ENCODE results near the gene ZP2.
"Not testable (repeated sequence)": the region's sequence is repeated elsewhere in the genome, so short reads cannot be mapped to it uniquely, and the experiment has no call there.

ZP2 gene

DNA sequence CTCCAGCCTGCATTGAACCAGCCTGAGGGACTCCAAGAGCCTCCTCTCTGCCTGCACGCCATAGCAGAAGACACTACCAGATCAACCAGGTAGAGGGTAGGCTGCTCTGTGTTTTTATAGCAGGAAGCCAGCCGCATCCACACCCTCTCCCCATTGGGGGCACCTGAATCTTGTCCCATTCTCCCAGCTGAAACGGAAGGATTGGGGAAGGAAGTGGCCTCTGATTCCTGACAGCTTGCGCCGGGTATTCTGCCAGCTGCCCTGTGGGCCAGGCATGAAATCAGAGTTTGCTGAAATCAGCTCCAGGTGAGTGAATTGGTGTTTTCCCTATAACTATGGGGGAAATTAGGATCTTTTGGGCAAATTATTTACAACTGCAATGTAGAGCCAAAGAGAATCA, at the start of gene ZP2:
Gene ZP2, minus strand, starts transcription at position 89 of the 400 bp plus-strand sequence. Its CDS starts 27 bp downstream, at position 62.
- CTCF ChIA-PET: interaction anchor here (1.9 kb wide), 1 partner anchor 23 kb away, joined by 5 read pairs; no protein-coding TSS in a partner anchor
- POLR2A ChIA-PET: no interaction called here
- no peak for DNase-seq (ENCODE audit: extremely low spot score)
- TF ChIP-seq, protein P1, sequence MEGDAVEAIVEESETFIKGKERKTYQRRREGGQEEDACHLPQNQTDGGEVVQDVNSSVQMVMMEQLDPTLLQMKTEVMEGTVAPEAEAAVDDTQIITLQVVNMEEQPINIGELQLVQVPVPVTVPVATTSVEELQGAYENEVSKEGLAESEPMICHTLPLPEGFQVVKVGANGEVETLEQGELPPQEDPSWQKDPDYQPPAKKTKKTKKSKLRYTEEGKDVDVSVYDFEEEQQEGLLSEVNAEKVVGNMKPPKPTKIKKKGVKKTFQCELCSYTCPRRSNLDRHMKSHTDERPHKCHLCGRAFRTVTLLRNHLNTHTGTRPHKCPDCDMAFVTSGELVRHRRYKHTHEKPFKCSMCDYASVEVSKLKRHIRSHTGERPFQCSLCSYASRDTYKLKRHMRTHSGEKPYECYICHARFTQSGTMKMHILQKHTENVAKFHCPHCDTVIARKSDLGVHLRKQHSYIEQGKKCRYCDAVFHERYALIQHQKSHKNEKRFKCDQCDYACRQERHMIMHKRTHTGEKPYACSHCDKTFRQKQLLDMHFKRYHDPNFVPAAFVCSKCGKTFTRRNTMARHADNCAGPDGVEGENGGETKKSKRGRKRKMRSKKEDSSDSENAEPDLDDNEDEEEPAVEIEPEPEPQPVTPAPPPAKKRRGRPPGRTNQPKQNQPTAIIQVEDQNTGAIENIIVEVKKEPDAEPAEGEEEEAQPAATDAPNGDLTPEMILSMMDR (IDR thresholded peaks at IDR 0.05; ENCODE audit: control extremely low read depth, extremely low read depth, low read depth, missing control alignments): no peak

DNA sequence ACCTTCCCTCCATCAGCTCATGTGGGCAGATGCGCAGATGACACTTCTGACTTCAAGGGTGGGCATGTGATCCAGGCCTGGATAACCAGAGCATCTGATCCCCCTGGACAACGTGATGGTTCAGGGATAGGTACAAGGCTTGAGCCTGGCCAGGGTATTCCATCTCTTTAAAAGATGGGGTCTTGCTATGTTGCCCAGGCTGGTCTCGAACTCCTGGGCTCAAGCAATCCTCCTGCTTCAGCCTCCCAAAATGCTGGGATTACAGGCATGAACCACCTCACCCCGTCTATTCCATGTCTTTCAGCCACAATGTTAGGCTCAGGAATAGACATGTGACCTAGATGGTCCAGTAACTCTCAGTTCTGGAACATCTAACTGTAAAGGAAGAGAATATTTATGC, 45.9 kb upstream of the ZP2 start:
- DNase-seq (ENCODE audit: extremely low spot score): no peak
- TF ChIP-seq, protein P1 (IDR thresholded peaks at IDR 0.05; ENCODE audit: control extremely low read depth, extremely low read depth, low read depth, missing control alignments): no peak
- POLR2A ChIA-PET: no interaction called here
- CTCF ChIA-PET: no interaction called here

DNA sequence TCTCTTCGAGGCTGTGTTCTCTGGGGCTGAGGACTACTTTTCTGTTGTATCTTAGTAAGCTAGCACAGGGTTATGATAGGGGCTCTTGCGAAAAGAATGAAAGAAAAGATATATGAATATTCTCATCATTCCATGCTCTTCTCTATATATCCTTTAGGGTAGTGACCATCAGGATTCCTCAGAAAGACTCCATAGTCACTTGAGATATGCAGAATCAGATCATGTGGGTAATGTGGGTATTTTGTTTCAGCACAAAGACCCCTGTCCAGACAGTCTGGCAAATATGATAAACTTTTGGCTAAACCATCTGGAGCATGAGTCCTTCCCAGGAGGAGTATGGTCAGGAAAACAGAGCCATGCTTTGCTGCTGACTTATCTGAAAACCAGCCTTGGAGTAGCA, 45.3 kb upstream of the ZP2 start:
- ChIA-PET POLR2A (no interaction called here), CTCF (no interaction called here)
- TF ChIP-seq, protein P1 (IDR thresholded peaks at IDR 0.05; ENCODE audit: control extremely low read depth, extremely low read depth, low read depth, missing control alignments): no peak
- no peak for DNase-seq (ENCODE audit: extremely low spot score)

DNA sequence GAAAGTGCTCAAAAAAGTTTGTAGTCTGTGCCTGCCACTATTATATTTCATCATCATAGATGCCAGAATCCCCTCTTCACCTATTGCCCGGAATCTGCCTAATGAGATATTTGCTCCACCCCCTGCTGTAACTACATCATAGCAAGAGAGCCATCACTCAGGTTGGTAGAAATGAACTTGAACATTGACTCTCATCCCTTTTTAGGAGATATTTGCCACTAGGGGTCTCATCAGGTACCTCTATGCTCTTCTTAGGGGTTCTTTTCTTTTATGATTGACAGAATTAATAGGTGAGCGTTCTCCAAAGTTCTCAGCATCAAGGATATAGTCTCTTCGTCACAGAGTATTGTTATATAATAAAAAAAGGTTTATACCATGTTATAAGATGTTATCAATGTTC, 42.1 kb upstream of the ZP2 start:
- POLR2A ChIA-PET: no interaction called here
- CTCF ChIA-PET: no interaction called here
- TF ChIP-seq, protein P1 (IDR thresholded peaks at IDR 0.05; ENCODE audit: control extremely low read depth, extremely low read depth, low read depth, missing control alignments): no peak
- DNase-seq (ENCODE audit: extremely low spot score): no peak

DNA sequence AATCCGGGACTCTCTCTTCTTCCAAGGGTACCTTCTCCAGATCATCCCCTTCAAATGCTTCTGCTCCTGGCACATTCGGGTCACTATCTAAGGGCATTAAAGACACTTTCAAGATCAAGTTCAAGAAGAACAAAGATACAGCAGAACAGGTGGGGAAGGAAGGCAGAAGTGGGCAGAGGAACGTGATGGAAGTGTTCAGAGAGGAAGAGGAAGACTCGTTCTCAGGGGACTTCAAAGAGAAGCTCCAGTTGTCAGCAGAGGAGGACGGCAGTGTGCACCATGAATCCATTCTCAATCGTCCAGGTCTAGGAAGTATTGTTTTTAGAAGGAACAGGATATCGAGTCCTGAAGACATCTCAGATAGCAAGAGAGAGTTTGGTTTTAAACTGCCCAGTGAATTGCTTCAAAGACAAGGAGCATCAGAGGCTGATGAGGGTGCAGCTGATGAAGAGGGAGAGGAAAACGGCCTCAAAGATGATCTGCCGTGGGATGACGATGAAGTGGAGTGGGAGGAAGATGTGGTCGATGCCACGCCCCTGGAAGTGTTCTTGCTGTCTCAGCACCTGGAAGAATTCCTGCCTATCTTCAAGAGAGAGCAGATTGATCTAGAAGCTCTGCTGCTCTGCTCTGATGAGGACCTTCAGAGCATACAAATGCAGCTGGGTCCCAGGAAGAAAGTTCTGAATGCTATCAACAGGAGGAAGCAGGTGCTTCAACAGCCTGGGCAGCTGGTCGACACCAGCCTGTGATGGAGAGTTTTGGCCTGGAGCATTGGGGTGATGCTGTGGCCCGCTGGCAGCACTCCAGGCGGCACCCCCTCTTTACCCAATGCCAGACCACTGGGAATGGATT, 38.9 kb upstream of the ZP2 start:
- ChIA-PET CTCF (no interaction called here), POLR2A (no interaction called here)
- DNase-seq (ENCODE audit: extremely low spot score): no peak
- TF ChIP-seq, protein P1 (IDR thresholded peaks at IDR 0.05; ENCODE audit: control extremely low read depth, extremely low read depth, low read depth, missing control alignments): no peak

DNA sequence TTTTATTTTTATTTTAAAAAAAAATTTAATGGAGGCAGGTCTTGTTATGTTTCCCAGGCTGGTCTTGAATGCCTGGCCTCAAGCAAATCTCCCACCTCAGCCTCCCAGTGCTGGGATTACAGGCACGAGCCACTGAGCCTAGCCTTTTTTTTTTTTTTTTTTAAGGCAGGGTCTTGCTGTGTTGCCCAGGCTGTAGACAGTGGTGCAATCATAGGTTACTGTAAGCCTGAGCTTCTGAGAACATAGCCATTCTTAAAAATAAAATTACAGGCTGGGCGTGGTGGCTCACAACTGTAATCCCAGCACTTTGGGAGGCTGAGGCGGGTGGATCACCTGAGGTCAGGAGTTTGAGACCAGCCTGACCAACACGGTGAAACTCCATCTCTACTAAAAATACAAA, 36.8 kb upstream of the ZP2 start:
- DNase-seq (ENCODE audit: extremely low spot score); CTCF ChIA-PET: not testable (repeated sequence)
- POLR2A ChIA-PET: interaction anchor here (0.7 kb wide), 1 partner anchor 79 kb away, joined by 3 read pairs; no protein-coding TSS in a partner anchor

DNA sequence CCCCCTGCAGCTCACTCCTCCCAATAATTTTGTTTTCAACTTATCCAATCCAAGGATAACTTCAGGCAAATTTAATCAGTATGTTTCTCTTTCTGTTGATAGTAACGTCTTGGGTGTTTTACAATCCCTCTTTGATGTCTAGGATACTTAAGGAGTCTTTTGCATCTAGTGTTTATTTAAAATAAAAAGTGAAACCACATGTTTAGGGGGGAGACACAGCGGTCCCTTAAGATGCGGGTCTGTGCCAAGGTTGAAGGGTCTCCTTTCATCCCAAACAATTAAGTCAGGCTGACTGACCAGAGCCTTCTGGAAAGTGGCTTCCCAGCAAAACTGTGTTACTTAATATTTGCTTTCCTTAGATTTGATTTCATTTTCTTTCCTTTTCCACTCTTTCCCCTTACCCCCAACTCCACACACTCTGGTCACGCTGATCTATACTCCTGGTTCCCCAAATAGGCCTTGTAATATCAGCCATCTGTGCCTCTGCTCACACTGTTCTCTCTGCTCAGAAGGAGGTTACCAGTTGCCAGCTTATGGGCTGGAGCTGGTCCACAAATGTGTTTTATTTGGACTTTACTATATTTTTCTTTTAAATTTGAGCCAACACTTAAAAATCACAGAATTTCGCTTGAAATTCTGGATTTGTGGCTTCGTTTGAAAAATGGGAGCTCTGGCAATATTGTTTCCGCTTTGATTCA, 33.3 kb upstream of the ZP2 start:
- ChIA-PET CTCF (no interaction called here), POLR2A (no interaction called here)
- DNase-seq (ENCODE audit: extremely low spot score): no peak
- TF ChIP-seq, protein P1 (IDR thresholded peaks at IDR 0.05; ENCODE audit: control extremely low read depth, extremely low read depth, low read depth, missing control alignments): no peak

Data from GM10248 (cell line).